Common myeloid progenitor, CD34-positive (primary cell): Measurements from ENCODE around the gene LYPD5.

Source experiments
- CTCF ChIA-PET: fragments of 350-600 bp; sonication (Branson Sonifier 250); formaldehyde crosslinking; loops from one replicate; lab custom pipeline; 2021; ENCODE audit warnings: antibody characterized with exemption; lab: Charles Lee
- POLR2A ChIA-PET: fragments of 350-600 bp; sonication (Branson Sonifier 250); formaldehyde crosslinking; loops from one replicate; lab custom pipeline; 2021; ENCODE audit warnings: antibody characterized with exemption; lab: Charles Lee
- DNase-seq, 3 donors: peaks; one replicate each; pipeline versions ENCODE4 v3.0.0 to v3.0.0-alpha.2; 2013
- H3K27ac ChIP-seq, 2 experiments: 1 replicate in 1 of 2; 2 replicates in 1 of 2; pipeline ENCODE4 v1.7.0; 2013; ENCODE audit warnings: inconsistent platforms in 2 of 2, low read length in 2 of 2, mild to moderate bottlenecking in 2 of 2, low read depth in 1 of 2, moderate library complexity in 1 of 2; ENCODE audit not compliant: severe bottlenecking in 2 of 2, insufficient read depth in 1 of 2, poor library complexity in 1 of 2
- H3K27me3 ChIP-seq, 5 experiments: replicated peaks in 2 of 5; 1 replicate in 3 of 5; 2 replicates in 2 of 5; pipeline versions ENCODE4 v1.6.1 to v1.7.0; 2013; ENCODE audit warnings: low read length in 4 of 5, mild to moderate bottlenecking in 2 of 5, moderate library complexity in 2 of 5, inconsistent platforms in 1 of 5; ENCODE audit not compliant: insufficient read depth in 5 of 5, control insufficient read depth in 4 of 5
- H3K36me3 ChIP-seq, 4 experiments: 1 replicate in 2 of 4; 2 replicates in 2 of 4; pipeline versions ENCODE4 v1.6.1 to v1.7.0; 2013; ENCODE audit warnings: low read length in 3 of 4, control low read depth in 1 of 4, mild to moderate bottlenecking in 1 of 4; ENCODE audit not compliant: control insufficient read depth in 4 of 4, insufficient read depth in 4 of 4
- H3K4me1 ChIP-seq, 4 experiments: 1 replicate in 3 of 4; 2 replicates in 1 of 4; pipeline versions ENCODE4 v1.6.1 to v1.7.1; 2013; ENCODE audit warnings: low read length in 3 of 4, mild to moderate bottlenecking in 3 of 4, control low read depth in 1 of 4, inconsistent platforms in 1 of 4, moderate library complexity in 1 of 4; ENCODE audit not compliant: control insufficient read depth in 4 of 4, insufficient read depth in 4 of 4; ENCODE audit errors: control extremely low read depth in 1 of 4
- H3K4me3 ChIP-seq, 7 experiments: 1 replicate in 4 of 7; 2 replicates in 3 of 7; pipeline versions ENCODE4 v1.5.1 to v1.7.0; 2013; ENCODE audit warnings: mild to moderate bottlenecking in 7 of 7, low read length in 6 of 7, moderate library complexity in 6 of 7, inconsistent platforms in 2 of 7, low read depth in 2 of 7, control low read depth in 1 of 7; ENCODE audit not compliant: insufficient read depth in 4 of 7, control insufficient read depth in 1 of 7; ENCODE audit errors: extremely low read depth in 1 of 7
- H3K9me3 ChIP-seq, 5 experiments: 1 replicate in 4 of 5; 2 replicates in 1 of 5; pipeline versions ENCODE4 v1.6.1 to v1.7.1; 2013; ENCODE audit warnings: low read length in 4 of 5, mild to moderate bottlenecking in 2 of 5, inconsistent platforms in 1 of 5, low read depth in 1 of 5, moderate library complexity in 1 of 5; ENCODE audit not compliant: control insufficient read depth in 4 of 5, insufficient read depth in 2 of 5; ENCODE audit errors: control extremely low read depth in 1 of 5
- WGBS: methylation state at CpG from one replicate; pipeline ENCODE4 v1.1.5; 2013; ENCODE audit not compliant: insufficient coverage; 5-methylcytosine and 5-hydroxymethylcytosine counted together

Gene LYPD5

DNA sequence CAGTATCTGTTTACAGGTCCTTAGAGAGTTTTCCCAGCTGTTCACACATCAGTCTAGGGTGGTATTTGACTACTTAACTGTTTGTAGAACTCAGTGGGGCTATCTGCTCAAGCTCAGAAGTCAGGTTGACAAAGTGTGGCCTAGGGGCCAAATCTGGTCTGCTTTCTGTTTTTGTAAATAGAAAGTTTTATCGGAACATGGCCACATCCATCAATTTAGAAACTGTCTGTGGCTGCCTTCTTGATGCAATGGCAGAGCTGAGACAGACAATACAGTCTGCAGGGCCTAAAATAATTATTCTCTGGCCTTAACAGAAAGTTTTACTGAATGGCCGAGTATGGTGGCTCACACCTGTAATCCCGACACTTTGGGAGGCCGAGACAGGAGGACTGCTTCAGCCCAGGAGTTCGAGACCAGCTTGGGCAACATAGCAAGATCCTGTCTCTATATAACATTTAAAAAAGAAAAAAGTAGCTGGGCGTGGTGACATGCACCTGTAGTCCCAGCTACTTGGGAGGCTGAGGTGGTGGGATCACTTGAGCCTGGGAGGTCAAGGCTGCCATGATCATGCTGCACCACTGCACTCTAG lies 49.9 kb downstream of the LYPD5 start:
- no peak for DNase-seq
- ChIA-PET POLR2A (interaction anchor here (0.6 kb wide), 1 partner anchor 14 kb away, joined by 5 read pairs; no protein-coding TSS in a partner anchor), CTCF (interaction anchor here (1.6 to 9.7 kb wide), 5 partner anchors 9 to 26 kb away, joined by 5 to 65 read pairs (median 6); no protein-coding TSS in a partner anchor)
- Histone ChIP-seq H3K27ac (no peak overlapping the region), H3K4me3 (no peak overlapping the region), H3K9me3 (no peaks in the 10 kb centered on the region), H3K4me1 (peaks cover 4 to 35% (median 25%) of the 10 kb centered on the region in 4 experiments), H3K27me3 (no peaks in the 10 kb centered on the region), H3K36me3 (peaks cover 18 to 50% (median 28%) of the 10 kb centered on the region in 4 experiments)
- 100% methylated on average over 5 of the region's 6 CpGs for WGBS

DNA sequence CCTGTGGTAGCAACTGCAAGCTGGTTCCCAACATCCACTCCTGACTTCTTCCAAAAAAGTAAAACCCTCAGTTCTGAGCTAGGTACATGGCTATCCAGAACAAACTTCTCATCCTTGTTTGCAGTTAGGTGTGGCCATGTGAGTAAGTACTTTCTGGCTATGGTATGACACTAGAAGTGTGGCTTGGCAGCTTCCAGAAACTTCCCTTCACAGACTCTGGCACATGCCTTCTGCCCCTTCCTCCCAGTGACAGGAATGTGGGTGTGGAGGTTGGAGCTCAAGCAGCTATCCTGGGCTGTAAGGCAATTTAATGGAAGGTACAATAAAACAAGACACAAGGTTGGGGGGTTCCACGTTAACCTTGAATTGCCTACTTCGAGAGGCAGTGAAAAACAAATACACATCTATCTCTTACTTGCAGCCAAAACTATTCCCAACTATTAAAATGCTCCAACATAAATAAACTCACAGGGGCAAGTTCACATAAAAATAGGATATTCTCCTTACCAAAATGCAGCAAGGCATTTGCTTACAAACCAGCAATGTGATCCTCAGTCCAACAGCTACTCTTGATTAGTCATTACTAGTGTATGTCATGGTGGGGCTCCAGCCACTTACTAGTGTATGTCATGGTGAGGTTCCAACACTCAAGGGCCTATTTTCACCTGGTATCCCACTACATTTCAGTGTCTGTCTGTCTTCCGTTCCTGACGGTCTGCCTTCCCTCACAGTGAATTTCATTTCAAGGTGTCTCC lies 50.6 kb downstream of the LYPD5 start:
- no peak for DNase-seq
- H3K27ac ChIP-seq, result no peak overlapping the region
- no CpG with 5 or more reads among the region's 4 CpGs for WGBS

GRCh38 chr19:43749898-43750297 lies 52.3 kb downstream of the LYPD5 start:
- no peak overlapping the region for H3K27ac ChIP-seq
- 100% methylated on average over 1 of the region's 1 CpG for WGBS
- H3K4me1 ChIP-seq, result peaks cover 6 to 19% (median 17%) of the 10 kb centered on the region in 4 experiments
- ChIA-PET CTCF (interaction anchor here (1.0 to 9.7 kb wide), 6 partner anchors 13 to 175 kb away, joined by 3 to 65 read pairs (median 3); partner anchors contain the start of gene KCNN4), POLR2A (no interaction called here)
- DNase-seq, result no peak
- peaks cover 23 to 64% (median 41%) of the 10 kb centered on the region in 4 experiments for H3K36me3 ChIP-seq
- H3K4me3 ChIP-seq, result no peak overlapping the region
- no peaks in the 10 kb centered on the region for H3K27me3 ChIP-seq
- no peaks in the 10 kb centered on the region for H3K9me3 ChIP-seq

More for the DNA sequence above, 50.6 kb downstream of the LYPD5 start:
- CTCF ChIA-PET, result interaction anchor here (0.9 to 9.7 kb wide), 6 partner anchors 9 to 35 kb away, joined by 4 to 65 read pairs (median 6); no protein-coding TSS in a partner anchor
- Histone ChIP-seq H3K4me1 (peaks cover 4 to 28% (median 23%) of the 10 kb centered on the region in 4 experiments), H3K4me3 (no peak overlapping the region), H3K36me3 (peaks cover 20 to 58% (median 34%) of the 10 kb centered on the region in 4 experiments), H3K27me3 (no peaks in the 10 kb centered on the region), H3K9me3 (no peaks in the 10 kb centered on the region)
- POLR2A ChIA-PET, result no interaction called here

DNA sequence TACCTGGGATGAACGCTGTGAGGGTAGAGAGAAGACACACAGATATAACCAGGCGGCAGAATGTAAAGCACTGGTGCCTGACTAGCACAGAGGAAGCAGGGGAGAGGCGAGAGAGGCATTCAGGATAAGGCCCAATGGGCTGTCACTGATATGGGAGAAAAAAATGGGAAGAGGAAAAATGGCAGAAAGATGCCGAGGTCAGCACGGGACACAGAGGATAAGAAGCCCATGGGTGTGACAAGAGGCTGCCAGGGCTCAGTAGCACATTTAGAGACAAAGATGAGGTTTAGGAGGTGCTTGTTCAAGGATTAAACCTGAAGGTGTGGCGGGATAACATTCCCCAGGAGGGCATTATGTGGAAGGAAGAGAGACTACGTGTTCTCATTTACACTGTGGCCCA lies 53.1 kb downstream of the LYPD5 start:
- ChIA-PET POLR2A (no interaction called here), CTCF (interaction anchor here (1.1 to 9.7 kb wide), 5 partner anchors 14 to 174 kb away, joined by 3 to 65 read pairs (median 3); partner anchors contain the start of gene KCNN4)
- 90% methylated on average over 6 of the region's 7 CpGs for WGBS
- H3K36me3 ChIP-seq, result peaks cover 24 to 71% (median 44%) of the 10 kb centered on the region in 4 experiments
- DNase-seq, result no peak
- H3K4me1 ChIP-seq, result peaks cover 7 to 22% (median 19%) of the 10 kb centered on the region in 4 experiments
- H3K9me3 ChIP-seq, result no peaks in the 10 kb centered on the region
- no peaks in the 10 kb centered on the region for H3K27me3 ChIP-seq
- H3K4me3 ChIP-seq, result no peak overlapping the region
- H3K27ac ChIP-seq, result no peak overlapping the region

DNA sequence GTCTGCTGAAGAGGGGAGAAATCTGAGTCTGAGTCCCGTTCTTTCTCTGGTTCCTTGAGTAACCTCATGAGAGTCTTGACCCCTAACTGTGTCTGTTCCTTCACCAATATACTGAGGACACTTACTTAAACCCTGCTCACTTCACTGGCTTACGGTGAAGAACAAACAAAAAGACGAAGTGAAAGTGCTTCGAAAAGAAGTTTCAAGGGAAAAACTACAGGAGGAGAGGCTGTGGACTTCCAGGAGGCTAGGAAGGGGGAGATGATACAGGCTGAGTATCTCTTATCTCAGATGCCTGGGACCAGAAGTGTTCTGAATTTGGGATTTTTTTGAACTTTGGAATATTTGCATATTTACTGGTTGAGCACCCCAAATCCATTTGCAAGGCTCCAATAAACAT lies 53.6 kb downstream of the LYPD5 start:
- Histone ChIP-seq H3K9me3 (no peaks in the 10 kb centered on the region), H3K4me3 (no peak overlapping the region), H3K27me3 (no peaks in the 10 kb centered on the region), H3K36me3 (peaks cover 28 to 76% (median 47%) of the 10 kb centered on the region in 4 experiments), H3K4me1 (peaks cover 3 to 18% (median 14%) of the 10 kb centered on the region in 4 experiments), H3K27ac (no peak overlapping the region)
- DNase-seq, result no peak
- 100% methylated on average over 2 of the region's 4 CpGs for WGBS
- ChIA-PET POLR2A (no interaction called here), CTCF (interaction anchor here (1.7 kb wide), 1 partner anchor 10 kb away, joined by 4 read pairs; no protein-coding TSS in a partner anchor)

GRCh38 chr19:43748205-43748594 lies 54.0 kb downstream of the LYPD5 start:
- ChIA-PET POLR2A (no interaction called here), CTCF (interaction anchor here (1.7 kb wide), 1 partner anchor 11 kb away, joined by 4 read pairs; no protein-coding TSS in a partner anchor)
- Histone ChIP-seq H3K9me3 (no peaks in the 10 kb centered on the region), H3K4me3 (no peak overlapping the region), H3K36me3 (peaks cover 29 to 81% (median 51%) of the 10 kb centered on the region in 4 experiments), H3K27me3 (no peaks in the 10 kb centered on the region), H3K4me1 (peaks cover 3 to 13% (median 9%) of the 10 kb centered on the region in 4 experiments), H3K27ac (no peak overlapping the region)
- 88% methylated on average over 3 of the region's 4 CpGs for WGBS
- no peak for DNase-seq
